NCI-H128 (cell line): Measurements from ENCODE around the gene MAPK8.

Experiments used
- DNase-seq: peaks from one replicate; lab custom pipeline; 2025; ENCODE audit not compliant: unreplicated experiment; lab: John Stamatoyannopoulos, UW

The MAPK8 gene

DNA sequence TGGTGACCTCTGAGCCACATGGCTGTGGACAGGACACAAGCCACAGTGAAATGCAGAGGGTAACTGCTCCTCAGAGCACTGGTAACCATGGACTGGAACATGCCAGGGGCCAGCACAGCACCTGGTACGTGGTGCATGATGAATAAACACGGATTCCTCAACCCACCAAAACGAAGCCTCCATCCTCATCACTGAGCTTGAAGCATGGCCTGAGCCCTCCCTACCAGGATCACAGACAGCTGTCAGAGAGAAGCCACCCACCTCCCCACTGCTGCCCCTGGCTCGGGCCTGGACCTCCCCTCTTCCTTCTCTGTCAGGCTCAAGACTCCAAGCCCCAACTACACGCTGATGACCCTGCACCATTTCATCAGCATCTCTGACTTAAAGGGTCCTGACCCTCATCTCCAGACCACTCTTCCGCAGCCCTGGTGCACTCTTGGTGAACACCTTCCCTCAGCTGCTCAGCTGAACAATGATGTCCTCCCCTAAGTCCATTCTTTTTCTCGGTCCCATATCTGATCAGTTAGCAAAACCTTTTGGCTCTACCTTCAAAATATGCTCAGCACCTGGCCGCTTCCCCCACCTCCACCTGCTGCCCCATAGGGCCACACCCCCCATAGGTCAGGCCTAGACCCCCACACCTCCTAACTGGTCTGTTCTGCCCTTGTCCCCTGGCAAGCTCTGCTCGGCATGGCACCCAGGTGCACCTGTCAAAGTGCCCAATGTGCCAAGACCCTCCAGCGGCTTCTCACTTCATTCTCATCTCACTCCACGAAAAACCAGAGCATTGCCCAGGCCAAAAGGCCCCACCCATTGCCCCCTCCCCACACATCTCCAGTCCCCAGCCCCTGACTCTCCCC, 141.1 kb downstream of the MAPK8 start:
- no peak for DNase-seq

DNA sequence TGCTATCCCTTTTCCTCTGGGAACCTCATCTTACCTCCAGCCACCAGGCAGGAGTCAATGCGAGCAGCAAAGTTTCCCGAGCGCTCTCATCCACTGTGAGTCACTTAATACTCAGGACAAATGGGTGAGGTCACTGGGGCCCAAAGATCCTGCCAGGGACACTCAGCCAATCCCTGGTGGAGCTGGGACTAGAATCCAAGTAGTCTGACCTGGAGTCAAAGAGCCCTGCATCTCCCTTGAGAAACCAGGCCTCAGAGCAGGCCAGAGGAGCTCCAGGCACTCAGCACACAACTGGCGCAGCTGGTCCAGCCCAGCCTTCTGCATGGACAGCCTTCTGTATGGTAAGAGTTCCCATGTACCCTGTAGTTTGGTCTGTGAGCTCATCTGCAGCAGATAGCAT, 142.3 kb downstream of the MAPK8 start:
- DNase-seq: no peak

DNA sequence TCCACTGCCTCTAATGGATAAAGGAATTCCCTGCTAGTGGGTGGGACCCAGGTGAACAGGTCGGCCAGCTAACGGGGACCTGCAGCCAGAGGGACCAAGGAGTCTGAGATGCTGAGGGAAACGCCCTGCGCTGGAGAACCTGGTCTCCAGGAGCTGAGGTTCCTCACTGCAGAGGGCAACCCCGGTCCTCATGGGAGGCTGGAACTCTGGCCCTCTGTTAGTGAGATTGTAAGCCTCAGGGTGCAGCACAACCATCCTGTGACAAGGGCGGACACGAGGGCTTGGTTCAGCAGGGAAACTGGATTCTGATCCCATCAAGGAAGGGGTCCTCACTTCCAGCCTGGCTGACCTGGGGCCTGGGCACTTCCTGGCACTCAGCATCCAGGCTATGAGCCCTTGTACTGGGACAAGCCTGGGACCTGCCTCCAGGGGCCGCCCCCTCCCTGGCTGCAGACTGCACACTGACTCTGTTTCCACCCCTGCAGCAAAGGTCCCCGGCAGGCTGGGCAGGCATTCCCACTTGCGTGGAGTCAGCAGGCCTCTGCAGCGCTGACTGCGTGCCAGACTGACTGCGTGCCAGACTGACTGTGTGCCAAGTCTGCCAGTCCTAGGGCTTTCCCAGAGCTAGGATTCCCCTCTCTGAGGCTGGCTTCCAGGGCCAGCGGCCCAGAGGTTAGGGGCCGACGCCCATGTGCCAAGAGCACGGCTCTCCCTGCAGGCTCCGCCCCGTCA, 143.2 kb downstream of the MAPK8 start:
- DNase-seq: no peak

DNA sequence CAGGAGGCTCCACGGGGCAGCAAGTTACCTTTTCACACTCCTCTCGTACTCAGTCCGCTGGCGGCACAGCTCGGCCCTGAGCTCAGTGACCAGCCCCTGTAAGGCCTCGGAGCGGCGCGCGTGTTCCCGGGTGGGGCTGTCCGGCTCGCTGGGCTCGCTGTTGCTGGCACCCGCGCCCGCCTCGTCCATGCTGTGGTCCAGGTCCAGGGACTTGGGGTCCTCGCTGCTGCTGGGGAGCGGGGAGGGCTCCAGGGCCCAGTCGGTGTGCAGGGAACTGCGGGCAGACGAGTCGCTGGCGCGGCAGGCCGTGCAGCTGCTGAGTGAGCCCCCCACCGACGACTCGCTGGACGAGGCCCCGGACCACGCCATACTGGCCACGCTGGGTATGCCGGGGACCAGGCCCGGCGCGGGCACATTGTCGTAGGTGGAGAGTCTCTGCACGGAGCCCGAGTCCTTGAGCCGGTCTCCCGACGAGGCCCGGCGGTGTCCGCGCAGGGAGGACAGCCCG, 143.8 kb downstream of the MAPK8 start:
- DNase-seq: no peak

DNA sequence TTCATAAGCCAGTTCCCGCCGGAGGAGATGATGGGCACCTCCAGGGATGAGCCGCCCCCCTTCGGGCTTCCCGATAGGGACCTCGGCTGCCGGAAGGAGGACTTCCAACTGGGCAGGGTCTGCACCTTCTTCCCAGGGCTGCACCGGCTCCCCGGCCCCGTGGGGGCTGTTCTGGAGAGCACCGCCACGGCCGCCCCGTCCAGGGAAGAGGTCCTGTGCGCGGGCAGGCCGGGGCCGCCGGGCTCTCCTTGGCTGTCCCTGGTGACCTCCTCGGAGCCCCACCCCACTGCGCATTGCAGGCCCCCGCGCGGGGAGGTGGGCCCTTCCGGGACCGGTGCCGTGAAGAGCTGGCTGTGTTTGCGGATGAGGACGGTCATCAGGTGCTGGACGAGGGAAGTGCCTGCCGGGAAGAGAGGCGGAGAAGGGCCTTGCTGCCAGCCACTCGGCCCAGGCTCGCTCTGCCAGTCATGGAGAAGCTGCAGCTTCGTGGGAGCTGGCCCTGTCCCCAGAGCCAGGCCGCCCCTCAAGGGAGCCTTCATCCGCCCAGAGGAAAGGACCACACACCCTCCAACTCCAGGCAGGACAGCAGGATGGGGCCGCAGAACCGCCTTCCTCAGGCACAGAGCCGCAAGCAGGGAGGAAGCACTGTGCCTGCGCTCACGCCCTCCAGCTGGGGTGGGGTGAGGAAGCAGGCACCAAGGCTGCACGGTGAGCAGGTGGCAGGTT, 144.4 kb downstream of the MAPK8 start:
- DNase-seq: no peak

DNA sequence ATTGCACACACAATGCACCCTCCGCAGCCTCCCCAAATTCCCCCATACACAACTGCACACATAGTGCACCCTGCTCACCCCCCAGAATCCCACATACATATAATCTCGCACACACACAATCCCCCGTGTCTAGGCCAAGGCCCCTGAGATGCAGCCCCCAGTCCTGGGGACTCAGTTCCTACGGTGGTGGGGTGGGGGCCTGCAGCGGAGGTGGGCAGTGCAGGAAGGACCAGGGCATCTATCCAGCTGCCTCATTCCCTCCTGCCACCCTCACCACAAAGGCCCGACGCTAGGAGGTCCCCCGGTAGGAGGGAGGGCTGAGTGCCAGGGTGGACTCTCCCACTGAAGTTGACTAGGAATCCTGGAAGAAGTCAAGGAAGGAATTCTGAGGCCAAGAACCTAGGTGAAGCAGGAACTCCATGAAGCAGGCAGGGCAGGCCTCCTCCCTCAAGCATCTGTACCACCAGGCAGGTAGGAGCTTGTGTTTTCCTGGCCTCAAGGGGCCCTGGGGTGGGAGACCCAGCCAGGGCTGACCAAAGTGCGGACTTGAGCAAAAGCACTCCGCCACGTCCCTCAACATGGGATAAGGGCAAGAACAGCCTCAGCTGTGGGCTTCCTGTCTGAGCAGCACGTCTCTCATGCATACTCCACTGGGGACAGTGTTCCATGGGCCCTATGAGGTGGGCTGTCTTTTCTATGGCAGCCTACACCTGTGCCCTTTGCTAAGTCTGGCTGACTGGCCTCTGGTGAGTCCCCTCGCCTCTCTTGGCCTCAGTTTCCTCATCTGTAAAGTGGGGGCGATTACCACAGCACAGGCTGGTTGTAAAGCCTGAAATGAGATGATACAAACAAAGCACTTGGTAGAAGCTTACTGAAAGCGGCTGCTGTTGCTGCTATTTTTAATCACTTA, 145.7 kb downstream of the MAPK8 start:
- DNase-seq: no peak

DNA sequence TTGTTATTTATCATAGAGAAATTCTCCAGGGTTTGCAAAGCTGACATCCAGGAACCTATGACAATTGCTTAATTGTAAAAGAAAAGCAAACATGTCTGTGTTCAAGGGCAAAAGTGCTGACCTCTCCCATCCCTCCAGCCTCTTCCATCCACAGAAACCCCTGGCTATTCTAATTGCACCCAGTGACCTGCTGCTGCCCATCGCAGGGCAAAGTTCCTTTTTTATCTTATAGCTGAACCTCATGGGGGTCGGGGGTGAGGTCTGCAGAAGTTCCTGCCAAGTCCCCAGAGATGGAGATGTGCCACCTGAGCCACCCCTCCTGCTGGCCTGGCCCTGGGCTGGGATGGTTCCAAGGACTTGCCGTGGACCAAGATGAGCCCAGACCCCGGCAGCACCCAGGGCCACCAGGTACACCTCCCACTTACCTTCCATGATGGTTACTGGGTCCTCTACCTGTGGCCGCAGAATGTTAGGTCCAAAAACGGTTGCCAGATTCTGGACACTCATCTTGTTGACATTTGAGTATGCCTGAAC, 146.5 kb downstream of the MAPK8 start:
- DNase-seq: no peak

DNA sequence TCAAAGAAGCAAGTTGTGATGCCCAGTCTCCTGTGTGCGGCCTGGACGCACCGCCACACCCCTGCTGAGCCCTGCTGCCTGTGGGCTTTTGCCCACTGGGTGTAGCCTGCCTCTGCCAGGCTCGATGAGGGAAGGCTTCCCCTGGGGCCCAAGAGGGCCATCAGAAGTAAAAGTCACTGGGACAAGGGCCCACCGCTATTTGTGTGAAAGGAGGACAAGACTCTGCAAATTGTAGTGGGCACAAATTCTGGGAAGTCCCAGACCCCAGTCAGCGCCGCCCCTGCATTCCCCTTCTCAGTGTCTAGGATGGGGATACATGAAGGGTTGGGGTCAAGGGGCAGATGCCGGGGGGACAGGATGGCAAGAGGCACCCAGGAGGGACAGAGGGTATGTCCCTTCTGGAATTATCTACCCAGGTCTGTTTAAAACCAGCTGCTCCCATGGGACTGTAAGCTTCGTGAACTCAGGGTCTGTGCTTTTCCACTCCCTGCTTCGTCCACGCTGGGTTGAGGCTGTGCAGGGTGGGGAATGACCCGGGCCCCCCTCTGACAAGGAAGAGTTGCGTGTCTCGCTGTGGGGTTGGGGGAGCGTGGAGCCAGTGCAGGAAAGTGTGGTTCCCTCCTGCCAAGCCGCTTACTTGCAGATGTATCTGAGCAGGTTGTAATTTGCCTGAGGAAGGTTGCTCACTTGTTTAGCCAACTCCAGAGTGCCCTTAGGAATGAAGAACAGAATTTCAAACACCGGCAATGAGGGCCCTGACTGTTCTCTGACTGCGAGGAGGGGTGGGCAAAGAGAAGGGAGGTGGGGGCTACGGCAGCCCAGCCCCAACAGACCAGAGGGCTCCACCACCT, 147.2 kb downstream of the MAPK8 start:
- no peak for DNase-seq

DNA sequence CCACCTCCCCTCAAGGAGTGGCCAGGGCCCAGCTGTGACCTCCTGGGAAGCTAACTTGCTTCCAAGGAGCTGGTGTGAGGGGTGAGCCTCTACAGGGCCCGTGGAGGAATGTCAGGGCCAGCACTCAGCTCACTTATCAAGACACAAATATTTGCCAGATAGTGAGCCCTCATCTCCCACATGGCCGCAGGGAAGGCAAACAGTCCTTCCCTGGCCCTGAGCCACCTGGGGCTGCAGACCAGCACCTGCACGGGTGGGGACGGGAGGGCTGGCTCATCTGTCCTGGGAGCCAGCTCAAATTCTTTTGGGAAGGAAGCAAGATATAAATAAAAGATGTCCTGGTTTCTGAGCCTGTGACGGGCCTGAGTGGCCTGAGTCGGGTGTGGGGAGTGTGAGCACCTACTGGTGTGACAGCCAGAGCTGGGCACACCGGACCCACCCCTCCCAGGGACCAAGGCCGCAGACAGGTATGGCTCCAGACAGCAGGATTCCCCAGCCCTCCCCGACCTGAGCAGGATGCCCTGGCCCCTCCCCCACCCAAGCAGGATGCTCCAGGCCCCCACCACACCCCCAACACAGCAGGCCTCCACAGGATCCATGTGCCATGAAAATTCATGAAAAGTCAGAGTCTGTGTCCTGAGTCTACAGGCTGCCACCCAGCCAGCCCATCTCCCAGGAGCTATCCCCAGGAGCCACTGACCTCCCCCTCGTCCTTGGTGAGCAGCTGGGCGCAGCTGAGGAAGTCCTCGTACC, 148.0 kb downstream of the MAPK8 start:
- DNase-seq: no peak

DNA sequence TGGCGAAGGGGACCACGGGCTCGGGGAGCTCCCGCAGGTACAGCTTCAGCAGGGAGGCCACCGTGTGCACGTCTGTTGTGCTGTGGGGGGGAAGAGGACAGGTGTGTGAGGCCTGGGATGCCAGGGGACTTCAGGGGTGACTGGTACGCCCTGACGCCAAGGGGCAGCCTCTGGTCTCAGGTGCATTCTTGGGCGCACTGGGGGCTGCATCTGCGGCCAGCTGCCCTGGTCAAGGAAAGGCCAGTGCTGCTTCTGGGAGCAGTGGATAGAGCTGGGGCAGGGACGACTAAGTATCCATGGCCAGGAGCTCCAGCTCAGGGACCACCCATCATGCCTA, 148.5 kb downstream of the MAPK8 start:
- no peak for DNase-seq

DNA sequence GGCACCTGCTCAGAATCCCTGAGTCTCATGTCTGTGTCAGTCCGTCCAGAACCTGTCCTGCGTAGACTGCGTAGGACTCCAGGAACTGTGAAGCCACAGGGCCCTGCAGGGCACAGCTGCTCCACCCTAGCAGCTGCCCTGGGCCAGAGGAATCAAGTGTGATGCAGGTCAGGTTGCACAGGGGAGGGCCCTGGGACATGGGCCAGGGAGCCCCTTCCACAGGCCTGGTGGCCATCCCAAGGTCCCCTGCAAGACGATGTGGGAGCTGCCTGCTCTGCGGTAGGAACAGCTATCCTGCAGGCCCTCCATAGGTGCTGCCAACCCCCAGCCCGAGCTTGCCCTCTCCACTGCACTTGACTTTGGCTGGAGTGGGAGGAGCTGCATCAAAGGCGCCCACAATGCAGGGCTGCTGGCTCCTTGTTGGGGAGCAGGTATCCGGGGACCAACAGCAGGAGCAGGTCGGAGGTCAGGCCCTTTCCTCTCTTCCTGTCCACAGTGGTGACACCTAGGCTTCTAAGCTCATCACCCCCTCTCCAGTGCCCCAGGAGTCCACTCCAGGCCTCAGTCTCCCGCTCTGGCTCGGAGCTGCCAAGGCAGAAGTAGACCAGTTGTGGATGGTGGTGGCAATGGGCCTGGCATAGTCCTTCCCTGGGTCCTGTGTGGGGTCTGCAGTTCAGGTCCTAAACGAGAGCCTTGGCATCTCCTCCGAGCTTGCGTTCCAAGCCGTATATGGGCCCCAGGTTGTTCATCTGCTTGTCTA, 149.1 kb downstream of the MAPK8 start:
- no peak for DNase-seq

DNA sequence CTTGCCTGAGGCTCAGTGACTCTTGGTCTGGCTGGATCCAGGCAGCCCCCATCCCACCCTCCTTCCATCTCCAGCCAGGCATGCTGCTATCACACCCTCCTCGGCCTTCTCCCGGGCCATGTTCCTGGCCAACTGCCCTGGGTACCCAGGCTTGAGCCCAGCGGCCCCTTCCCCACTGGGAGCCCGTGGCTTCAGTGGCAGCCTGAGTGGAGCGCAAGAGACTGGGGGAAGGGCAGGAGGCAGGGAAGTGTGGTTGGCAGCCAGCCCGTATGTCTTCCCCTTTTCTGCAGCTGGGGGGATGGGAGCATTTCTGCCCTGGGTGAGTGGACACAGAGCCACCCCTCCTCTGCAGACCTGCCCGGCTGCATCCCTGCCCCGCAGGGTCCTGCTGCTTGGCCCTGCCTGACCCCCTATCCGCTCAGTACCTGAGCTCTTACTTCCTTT, 149.9 kb downstream of the MAPK8 start:
- no peak for DNase-seq

DNA sequence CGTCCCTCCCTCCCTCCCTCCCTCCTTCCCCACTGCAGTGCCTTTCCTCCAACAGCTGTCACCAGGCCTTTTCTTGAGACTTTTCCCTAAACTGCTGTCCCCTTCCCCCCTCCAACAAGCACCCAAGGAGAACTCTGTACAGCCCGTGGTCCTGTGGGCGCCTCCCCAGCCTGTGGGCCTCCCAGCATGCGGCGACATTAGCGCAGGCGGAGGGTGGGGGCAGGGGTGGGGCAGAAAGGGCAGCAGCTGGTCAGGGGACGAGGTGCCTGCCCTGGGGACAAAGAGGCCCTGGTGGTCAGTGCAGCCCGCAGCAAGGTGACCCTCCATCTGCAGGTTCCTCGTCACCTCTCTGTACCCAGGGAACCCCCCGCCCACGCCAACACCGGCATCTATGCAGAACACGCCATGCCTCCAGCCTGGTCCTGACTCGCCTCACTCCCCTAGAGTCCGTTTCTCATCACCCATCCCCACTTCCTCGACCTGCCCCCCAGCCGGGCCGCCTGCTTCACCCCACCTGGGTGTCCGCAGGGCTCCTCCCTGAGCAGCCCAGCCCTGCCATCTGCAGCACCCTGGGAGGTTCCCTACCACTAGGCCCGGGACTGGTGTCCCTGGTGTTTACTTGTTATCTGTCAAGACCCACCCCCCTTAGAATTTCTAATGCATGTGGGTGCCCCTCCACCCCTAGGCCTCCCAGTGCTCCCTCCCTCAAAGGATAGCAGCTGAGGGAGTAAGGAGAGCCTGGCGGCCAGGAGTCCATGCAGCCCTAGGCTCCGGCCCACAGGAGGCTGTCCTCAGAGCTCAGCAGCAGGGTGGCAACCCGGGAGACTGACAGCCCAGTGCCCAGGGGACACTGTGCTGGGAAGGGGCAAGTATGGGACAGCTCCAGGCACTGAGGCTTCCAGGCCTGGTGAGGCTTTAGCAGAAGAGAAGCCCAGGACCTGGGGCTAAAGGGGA, 150.6 kb downstream of the MAPK8 start:
- no peak for DNase-seq

DNA sequence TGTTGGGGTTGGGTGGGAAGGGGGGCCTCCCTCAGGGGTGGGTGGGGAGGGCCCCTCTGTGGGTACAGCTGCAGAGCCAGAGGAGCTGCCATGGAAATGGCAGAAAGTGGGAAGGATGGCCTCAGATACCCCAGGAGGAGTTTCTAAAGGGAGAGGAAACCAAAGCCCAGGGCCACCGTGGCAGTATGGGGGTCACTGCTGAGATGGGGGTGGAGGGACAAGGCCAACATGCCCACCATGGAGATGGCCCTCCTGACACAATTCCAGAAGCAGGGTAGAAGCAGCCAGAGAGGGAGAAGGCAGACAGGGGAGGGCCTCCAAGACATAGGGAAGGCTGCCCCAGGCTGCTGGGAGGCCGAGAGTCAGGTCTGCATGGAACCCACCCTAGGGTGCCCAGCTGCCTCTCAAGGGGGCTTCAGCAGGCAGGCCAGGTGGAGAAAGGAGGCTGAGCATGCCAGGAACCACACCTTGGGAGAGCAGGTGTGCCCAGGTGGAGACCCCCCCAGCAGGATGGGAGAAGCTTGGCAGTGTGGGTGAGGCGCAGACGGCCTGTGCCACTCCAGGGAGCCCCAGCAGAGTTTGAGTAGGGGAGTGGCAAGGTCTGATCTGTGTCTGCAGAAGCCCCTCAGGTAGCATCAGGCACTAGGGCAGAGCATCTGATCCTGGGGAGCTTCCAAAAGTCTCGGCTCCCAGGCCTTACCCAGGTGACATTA, 151.6 kb downstream of the MAPK8 start:
- DNase-seq: no peak

DNA sequence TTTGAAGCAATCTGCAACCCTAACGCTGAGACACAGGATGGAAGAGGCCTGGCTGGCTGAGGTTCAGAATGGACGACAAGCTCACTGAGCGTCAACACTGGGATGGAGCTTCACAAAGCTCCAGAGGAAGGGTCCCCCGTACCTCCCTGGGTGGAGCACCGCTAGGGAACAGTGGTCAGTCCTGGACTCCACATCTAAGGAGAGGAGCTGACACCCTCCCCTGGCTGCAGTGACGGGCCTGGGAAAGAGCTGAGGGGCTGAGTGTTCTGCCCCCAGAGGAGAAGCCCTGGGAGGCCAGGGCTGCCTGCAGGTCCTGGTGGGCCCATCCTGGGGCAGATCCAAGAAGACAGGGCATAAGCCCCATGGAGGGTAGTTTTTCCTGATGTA, 152.2 kb downstream of the MAPK8 start:
- no peak for DNase-seq
